K562 (cell line): ENCODE data around the gene MAST3. TPM values are rescaled to one million over a fixed set of nuclear protein-coding genes. Genes with fewer than 3 reads are reported as not detected.

ENCODE experiments used
- ATF2 ChIP-seq: sonication (generic); formaldehyde crosslinking; IDR thresholded peaks from 2 replicates; pipeline ENCODE4 v1.8.1; 2022; ENCODE audit warnings: missing genetic modification reagents
- CEBPB ChIP-seq: fragments of 450-650 bp; IDR thresholded peaks from 2 replicates; pipeline ENCODE4 v1.6.1; 2016; ENCODE audit warnings: missing genetic modification characterization, missing compliant biosample characterization
- MGA ChIP-seq: fragments of 450-650 bp; IDR thresholded peaks from 2 replicates; pipeline ENCODE4 v1.6.1; 2016; ENCODE audit warnings: mild to moderate bottlenecking, moderate library complexity
- SRSF7 ChIP-seq: fragments of 200-400 bp; formaldehyde crosslinking; optimal IDR thresholded peaks from 2 replicates; pipeline ENCODE3; 2017; ENCODE audit warnings: mild to moderate bottlenecking, low read depth, low read length
- TFE3 ChIP-seq: fragments of 450-650 bp; formaldehyde crosslinking; IDR thresholded peaks from 2 replicates; pipeline ENCODE4 v1.4.0; 2020; ENCODE audit warnings: mild to moderate bottlenecking, mixed read lengths
- polyA plus RNA-seq, 8 experiments: library from polyadenylated mRNA; depleted of rRNA in 4 of 8; stranded (reverse) in 5 of 8; unstranded in 3 of 8; fragments of >200 nt; fragmentation: Nextera tagmentation in 2 of 8; fragmentation: Illumina TruSeq in 1 of 8; extraction: Ambion mirVana in 2 of 8; extraction: Trizol in 1 of 8; gene quantifications; 2 replicates each; pipeline versions ENCODE4 v1.2.1 to v1.2.3, GENCODE V29; 2011 to 2014; ENCODE audit warnings: inconsistent platforms in 1 of 8, missing spikeins in 1 of 8
- total RNA-seq, 7 experiments: library from RNA; depleted of rRNA in 6 of 7; stranded (reverse); fragments of >200 nt in 6 of 7; fragmentation: Illumina TruSeq in 2 of 7; extraction: Trizol in 2 of 7; gene quantifications; 2 replicates each; pipeline versions ENCODE4 v1.2.1 to v1.2.3, GENCODE V29; 2011 to 2021; ENCODE audit warnings: low replicate concordance in 1 of 7

The MAST3 gene
- total and polyA plus RNA-seq, 9 of the 15 experiments (the other 6 are each of a cell fraction or from before 2014, with no cell fraction given): 0.94 to 9.9 (median 2.4) TPM

DNA sequence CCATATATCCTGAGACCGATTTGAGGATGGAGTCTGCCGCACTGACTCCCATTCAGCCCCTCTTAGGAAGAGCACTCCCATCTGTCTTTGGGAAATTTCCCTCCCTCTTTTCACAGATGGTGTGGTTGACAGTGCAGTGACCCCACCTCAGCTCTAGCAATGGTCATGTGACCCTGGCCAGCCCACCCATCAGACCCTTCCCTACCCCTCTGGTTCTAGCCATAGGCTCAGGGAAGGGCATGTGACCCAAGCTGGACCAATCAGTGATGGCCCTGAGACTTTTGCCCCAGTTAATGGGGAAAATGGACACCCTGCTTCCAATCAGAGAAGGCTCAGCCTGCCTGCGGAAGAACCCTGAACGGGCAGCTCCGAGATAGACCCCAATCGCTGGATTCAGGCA lies 37.1 kb upstream of the MAST3 start (continued):
- TF ChIP-seq MGA (no peak), CEBPB (tag) (no peak), ATF2 (CRISPR knock-in tag) (no peak), TFE3 (peak; percentile 65), SRSF7 (no peak)
